Thoracic aorta (tissue), 2 donors: ENCODE results near the gene CCT2. TPM values are rescaled to one million over a fixed set of nuclear protein-coding genes. Genes with fewer than 3 reads are reported as not detected.

Source experiments
- ATAC-seq: fragments of 150-250 bp; one replicate; pipeline ENCODE4 v1.8.0; 2017; ENCODE audit warnings: low read depth; ENCODE audit not compliant: insufficient number of reproducible peaks, low FRiP score
- DNase-seq: peaks from one replicate; pipeline ENCODE4 v3.0.0-alpha.2; 2020; ENCODE audit warnings: low spot score
- H3K27ac ChIP-seq, 2 donors: fragments of 200-600 bp; sonication (generic); 1 replicate in 1 of 2; 2 replicates in 1 of 2; pipeline ENCODE4 v1.5.1; 2016; ENCODE audit warnings: mild to moderate bottlenecking in 2 of 2, moderate library complexity in 2 of 2
- H3K27me3 ChIP-seq: fragments of 200-600 bp; sonication (generic); replicated peaks from 2 replicates; pipeline ENCODE4 v1.6.0; 2016; ENCODE audit warnings: mild to moderate bottlenecking; ENCODE audit not compliant: insufficient read depth
- H3K36me3 ChIP-seq: fragments of 200-600 bp; sonication (generic); one replicate; pipeline ENCODE4 v1.5.1; 2016
- H3K4me1 ChIP-seq, 2 donors: fragments of 200-600 bp; sonication (generic); 1 replicate in 1 of 2; 2 replicates in 1 of 2; pipeline versions ENCODE4 v1.5.1 to v1.6.0; 2016; ENCODE audit warnings: low read depth in 2 of 2, mild to moderate bottlenecking in 1 of 2; ENCODE audit not compliant: control insufficient read depth in 1 of 2
- H3K4me3 ChIP-seq: fragments of 200-600 bp; sonication (generic); 2 replicates; pipeline ENCODE4 v1.5.1; 2016; ENCODE audit warnings: mild to moderate bottlenecking
- H3K9me3 ChIP-seq: fragments of 200-600 bp; sonication (generic); 2 replicates; pipeline ENCODE4 v1.5.1; 2016
- CTCF ChIP-seq: fragments of 200-600 bp; sonication (generic); IDR thresholded peaks from one replicate; pipeline ENCODE4 v1.5.1; 2019; ENCODE audit warnings: antibody characterized with exemption
- total RNA-seq, 2 donors: library from RNA; depleted of rRNA; stranded (reverse); fragments of >200 nt; gene quantifications; one replicate each; pipeline versions ENCODE4 v1.1.0 to v1.2.3, GENCODE V29; 2016

CCT2 gene
- total RNA-seq, 2 donors from 2014 or later = 82.4 to 89.6 TPM

- no peak for TF ChIP-seq CTCF
- Histone ChIP-seq H3K27me3 (no peaks in the 10 kb centered on the region), H3K4me1 (no peaks in the 10 kb centered on the region), H3K36me3 (no peaks in the 10 kb centered on the region), H3K9me3 (no peaks in the 10 kb centered on the region), H3K4me3 (no peak overlapping the region), H3K27ac (no peak overlapping the region)
- DNase-seq (no peak), ATAC-seq (no peak)
These were observed 38.4 kb upstream of the CCT2 start for GRCh38 chr12:69546693-69547438.

- no peak for TF ChIP-seq CTCF
- no peak for ATAC-seq
These were observed 36.6 kb upstream of the CCT2 start for GRCh38 chr12:69548687-69549086.

GRCh38 chr12:69550569-69551350, 34.5 kb upstream of the CCT2 start:
- DNase-seq (no peak), ATAC-seq (no peak)
- TF ChIP-seq CTCF = no peak
- Histone ChIP-seq H3K27ac (no peak overlapping the region), H3K36me3 (no peaks in the 10 kb centered on the region), H3K27me3 (no peaks in the 10 kb centered on the region), H3K4me3 (no peak overlapping the region), H3K4me1 (peaks cover 4 to 7% of the 10 kb centered on the region in 2 donors), H3K9me3 (no peaks in the 10 kb centered on the region)

More at GRCh38 chr12:69548687-69549086, 36.6 kb upstream of the CCT2 start:
- Histone ChIP-seq H3K4me3 (no peak overlapping the region), H3K27me3 (no peaks in the 10 kb centered on the region), H3K9me3 (no peaks in the 10 kb centered on the region), H3K27ac (no peak overlapping the region), H3K4me1 (no peaks in the 10 kb centered on the region), H3K36me3 (no peaks in the 10 kb centered on the region)
- no peak for DNase-seq

- Histone ChIP-seq H3K27ac (peak overlapping the region in 1 of 2 donors; percentile 7), H3K27me3 (no peaks in the 10 kb centered on the region), H3K4me1 (peaks cover 4 to 15% of the 10 kb centered on the region in 2 donors), H3K4me3 (no peak overlapping the region), H3K9me3 (no peaks in the 10 kb centered on the region), H3K36me3 (no peaks in the 10 kb centered on the region)
- DNase-seq (no peak), ATAC-seq (no peak)
- no peak for TF ChIP-seq CTCF
These were observed 31.5 kb upstream of the CCT2 start for GRCh38 chr12:69553628-69554248.

- TF ChIP-seq CTCF = no peak
- no peak overlapping the region for H3K27ac ChIP-seq
- no peaks in the 10 kb centered on the region for H3K36me3 ChIP-seq
- H3K4me1 ChIP-seq = peaks cover 4 to 15% of the 10 kb centered on the region in 2 donors
- ATAC-seq (no peak), DNase-seq (no peak)
- H3K9me3 ChIP-seq = no peaks in the 10 kb centered on the region
- no peaks in the 10 kb centered on the region for H3K27me3 ChIP-seq
- no peak overlapping the region for H3K4me3 ChIP-seq
These were observed 29.8 kb upstream of the CCT2 start for GRCh38 chr12:69555461-69555860.
